GM23248 (cell line): ENCODE measurements around the gene ZNF837. TPM values are rescaled to one million over a fixed set of nuclear protein-coding genes. Genes with fewer than 3 reads are reported as not detected.

Experiments
- DNase-seq: peaks from one replicate; pipeline ENCODE4 v3.0.0-alpha.2; 2015
- H2AFZ ChIP-seq: fragments of 200-600 bp; sonication (generic); 2 replicates; pipeline ENCODE4 v1.6.1; 2016; ENCODE audit warnings: antibody characterized with exemption
- H3F3A ChIP-seq: fragments of 200-600 bp; sonication (generic); 2 replicates; pipeline ENCODE4 v1.6.1; 2016; ENCODE audit warnings: mild to moderate bottlenecking, antibody characterized with exemption, mixed run types; ENCODE audit not compliant: insufficient read depth
- H3K27ac ChIP-seq: fragments of 200-600 bp; sonication (generic); 2 replicates; pipeline ENCODE4 v1.5.1; 2016; ENCODE audit warnings: mild to moderate bottlenecking
- H3K27me3 ChIP-seq: fragments of 200-600 bp; sonication (generic); replicated peaks from 2 replicates; pipeline ENCODE4 v1.6.1; 2016; ENCODE audit warnings: mild to moderate bottlenecking; ENCODE audit not compliant: insufficient read depth
- H3K36me3 ChIP-seq: fragments of 200-600 bp; sonication (generic); 2 replicates; pipeline ENCODE4 v1.6.1; 2016; ENCODE audit warnings: low read depth, mild to moderate bottlenecking
- H3K4me1 ChIP-seq: fragments of 200-600 bp; sonication (generic); 2 replicates; pipeline ENCODE4 v1.6.1; 2016; ENCODE audit warnings: mild to moderate bottlenecking; ENCODE audit not compliant: insufficient read depth
- H3K4me2 ChIP-seq: fragments of 200-600 bp; sonication (generic); one replicate; pipeline ENCODE4 v1.6.1; 2016; ENCODE audit warnings: mild to moderate bottlenecking; ENCODE audit not compliant: unreplicated experiment
- H3K4me3 ChIP-seq: fragments of 200-600 bp; sonication (generic); 2 replicates; pipeline ENCODE4 v1.5.1; 2016; ENCODE audit warnings: mild to moderate bottlenecking
- H3K79me2 ChIP-seq: fragments of 200-600 bp; sonication (generic); 2 replicates; pipeline ENCODE4 v1.6.1; 2016; ENCODE audit warnings: mild to moderate bottlenecking; ENCODE audit not compliant: insufficient read depth
- H3K9ac ChIP-seq: fragments of 200-600 bp; sonication (generic); 2 replicates; pipeline ENCODE4 v1.6.1; 2016; ENCODE audit warnings: mild to moderate bottlenecking
- H3K9me2 ChIP-seq: fragments of 200-600 bp; sonication (generic); 2 replicates; pipeline ENCODE4 v1.6.1; 2016; ENCODE audit warnings: mixed run types, mild to moderate bottlenecking, moderate library complexity; ENCODE audit not compliant: insufficient read depth
- H3K9me3 ChIP-seq: fragments of 200-600 bp; sonication (generic); one replicate; pipeline ENCODE4 v1.6.1; 2017; ENCODE audit warnings: low read depth
- H4K20me1 ChIP-seq: fragments of 200-600 bp; sonication (generic); 2 replicates; pipeline ENCODE4 v1.6.0; 2016; ENCODE audit not compliant: insufficient read depth
- EZH2 ChIP-seq: fragments of 200-600 bp; sonication (generic); IDR thresholded peaks from 2 replicates; pipeline ENCODE4 v1.6.1; 2018; ENCODE audit warnings: antibody characterized with exemption, mild to moderate bottlenecking; ENCODE audit not compliant: insufficient read depth, poor library complexity, severe bottlenecking
- EZH2phosphoT487 ChIP-seq: fragments of 200-600 bp; sonication (generic); IDR thresholded peaks from 2 replicates; pipeline ENCODE4 v1.6.1; 2018; ENCODE audit warnings: antibody characterized with exemption, moderate library complexity, mild to moderate bottlenecking, low read depth; ENCODE audit not compliant: insufficient read depth
- WGBS, 2 experiments: methylation state at CpG; one replicate each; pipeline ENCODE4 v1.1.6; 2015 to 2017; ENCODE audit warnings: low lambda C conversion rate in 2 of 2, low coverage in 1 of 2; ENCODE audit errors: missing lambda C conversion rate in 2 of 2; 5-methylcytosine and 5-hydroxymethylcytosine counted together
- in situ Hi-C: fragments of 300-500 bp; cut with MboI; formaldehyde crosslinking; loops from 2 replicates; pipeline ENCODE4 v1.15.0; 2020
- microRNA-seq: library from miRNA; unstranded; fragments of <30 nt; microRNA quantifications from one replicate; pipeline ENCODE4, GENCODE V29; 2016; ENCODE audit warnings: borderline number of aligned reads
- polyA plus RNA-seq: library from polyadenylated mRNA; unstranded; fragments of >200 nt; fragmentation: Nextera tagmentation; extraction: Ambion mirVana; gene quantifications from 2 replicates; pipeline ENCODE4 v1.2.1, GENCODE V29; 2016
- small RNA-seq: library from RNA; depleted of rRNA; stranded (forward); fragments of <200 nt; gene quantifications from one replicate; pipeline ENCODE3, GENCODE V24; 2014; ENCODE audit warnings: low read depth, low replicate concordance
- total RNA-seq: library from RNA; depleted of rRNA; stranded (reverse); fragments of >200 nt; shearing (Covaris generic); gene quantifications from 2 replicates; pipeline ENCODE4 v1.2.3, GENCODE V29; 2014; rRNA removed

The ZNF837 gene
- total and polyA plus RNA-seq, 2 experiments from 2014 or later, result 1.4 to 5.3 TPM

DNA sequence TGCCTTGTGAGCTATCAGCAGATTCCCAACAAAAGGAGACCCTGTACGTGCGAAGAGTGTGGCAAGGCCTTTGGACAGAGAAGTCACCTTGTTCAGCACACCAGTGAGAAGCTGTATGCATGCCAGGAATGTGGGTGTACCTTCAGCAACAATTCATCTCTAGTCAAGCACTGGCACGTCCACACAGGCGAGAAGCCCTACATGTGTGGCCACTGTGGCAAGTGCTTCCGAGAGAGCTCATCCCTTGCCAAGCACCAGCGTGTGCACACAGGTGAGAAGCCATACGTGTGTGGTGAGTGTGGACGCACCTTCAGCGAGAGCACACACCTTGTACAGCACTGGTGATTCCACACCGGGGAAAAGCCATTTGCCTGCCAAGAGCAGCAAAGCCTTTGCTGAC, 61.6 kb downstream of the ZNF837 start:
- Histone ChIP-seq H3K79me2 (peaks cover 6% of the 10 kb centered on the region), H3K36me3 (0 out of 2 replicates have a peak, but pooled peaks cover 5% of the 10 kb centered on the region), H3K9me3 (no peaks in the 10 kb centered on the region), H3K4me1 (no peaks in the 10 kb centered on the region), H2AFZ (no peak overlapping the region), H3K9ac (no peak overlapping the region), H3K27me3 (no peaks in the 10 kb centered on the region), H4K20me1 (no peaks in the 10 kb centered on the region), H3K4me3 (no peak overlapping the region), H3F3A (peaks cover 13% of the 10 kb centered on the region; the same call in 1 of the 2 replicates), H3K27ac (no peak overlapping the region), H3K9me2 (no peaks in the 10 kb centered on the region), H3K4me2 (no peak overlapping the region)
- WGBS, 2 experiments, result 73% methylated on average over 10 of the region's 10 CpGs
- no peak for TF ChIP-seq EZH2phosphoT487
- TF ChIP-seq EZH2, result no peak
- no peak for DNase-seq
- in situ Hi-C loops, result no loop called here

DNA sequence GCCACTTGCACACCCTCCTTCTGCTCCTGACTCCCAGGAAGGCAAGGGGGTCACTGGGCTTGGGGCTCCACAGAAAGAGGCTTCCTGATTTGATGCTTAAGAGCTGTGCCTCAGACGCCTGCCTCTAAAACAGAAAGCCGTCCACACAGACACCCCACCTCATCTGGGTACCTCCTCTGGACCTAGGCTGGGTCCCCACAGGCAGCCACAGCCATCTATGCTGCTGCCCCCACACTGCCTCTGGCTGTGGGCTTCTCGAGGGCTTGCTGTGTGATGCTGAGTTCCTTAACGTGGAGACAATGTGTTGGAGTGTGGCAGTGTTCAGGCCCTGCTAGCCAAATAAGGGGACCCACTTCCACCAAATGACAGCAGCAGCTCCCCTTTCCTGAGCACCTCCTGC, 62.5 kb downstream of the ZNF837 start:
- Histone ChIP-seq H3K4me2 (no peak overlapping the region), H3K36me3 (peaks cover 12% of the 10 kb centered on the region; the same call in 1 of the 2 replicates), H3K9me3 (no peaks in the 10 kb centered on the region), H3F3A (peaks cover 13% of the 10 kb centered on the region; the same call in 1 of the 2 replicates), H4K20me1 (no peaks in the 10 kb centered on the region), H3K4me1 (no peaks in the 10 kb centered on the region), H3K4me3 (no peak overlapping the region), H3K27ac (no peak overlapping the region), H3K9me2 (no peaks in the 10 kb centered on the region), H3K27me3 (no peaks in the 10 kb centered on the region), H2AFZ (no peak overlapping the region), H3K79me2 (peaks cover 1% of the 10 kb centered on the region), H3K9ac (no peak overlapping the region)
- no peak for TF ChIP-seq EZH2
- no peak for TF ChIP-seq EZH2phosphoT487
- DNase-seq, result no peak
- in situ Hi-C loops, result no loop called here
- WGBS, 2 experiments, result 75 to 78% methylated on average over 4 of the region's 4 CpGs

Small RNAs within 50 kb of the gene (microRNA-seq; reads per million reads assigned to microRNA genes)
- not detected for gene MIR4754
- not detected for gene MIR6806

Small RNAs within 50 kb of the gene (small RNA-seq; reads per million reads assigned to genes)
- gene MIR4754 (not detected), gene MIR6806 (not detected), gene RNA5SP473 (not detected)

Other genes with a start within 250 kb of the ZNF837 start
- gene ZNF329, start 230.2 kb downstream of the ZNF837 start, total RNA-seq, result 10.7 and 15.1 TPM in 2 replicates
- gene ZNF329, start 230.2 kb downstream of the ZNF837 start, polyA plus RNA-seq, result 1.7 and 2.6 TPM in 2 replicates
- gene ZNF274, start 198.0 kb downstream of the ZNF837 start, total RNA-seq, result 18.2 and 20.8 TPM in 2 replicates
- gene ZNF274, start 198.0 kb downstream of the ZNF837 start, polyA plus RNA-seq, result 16.5 and 18.0 TPM in 2 replicates
- gene ZNF544, start 152.1 kb downstream of the ZNF837 start, total RNA-seq, result 32.0 and 37.8 TPM in 2 replicates
- gene ZNF544, start 152.1 kb downstream of the ZNF837 start, polyA plus RNA-seq, result 10.9 and 15.9 TPM in 2 replicates
- 4.0 and 5.7 TPM in 2 replicates for gene ZNF8, start 102.1 kb downstream of the ZNF837 start, total RNA-seq
- gene ZNF8, start 102.1 kb downstream of the ZNF837 start, polyA plus RNA-seq, result 1.1 and 1.2 TPM in 2 replicates
- gene ERVK3-1, start 75.7 kb downstream of the ZNF837 start, total RNA-seq, result 33.7 and 35.0 TPM in 2 replicates
- gene ERVK3-1, start 75.7 kb downstream of the ZNF837 start, polyA plus RNA-seq, result 40.2 and 41.3 TPM in 2 replicates
- 1.8 and 3.4 TPM in 2 replicates for gene ZSCAN22, start 54.0 kb downstream of the ZNF837 start, total RNA-seq
- gene ZSCAN22, start 54.0 kb downstream of the ZNF837 start, polyA plus RNA-seq, result 1.5 and 2.1 TPM in 2 replicates
- 22.0 and 63.7 TPM in 2 replicates for gene A1BG, start 27.5 kb downstream of the ZNF837 start, total RNA-seq
- 31.3 and 34.3 TPM in 2 replicates for gene A1BG, start 27.5 kb downstream of the ZNF837 start, polyA plus RNA-seq
- 0.38 and 0.97 TPM in 2 replicates for gene ZNF497, start 18.3 kb downstream of the ZNF837 start, total RNA-seq
- 0.65 and 0.72 TPM in 2 replicates for gene ZNF497, start 18.3 kb downstream of the ZNF837 start, polyA plus RNA-seq
- gene RPS5, start 6.2 kb upstream of the ZNF837 start, total RNA-seq, result 1,366 and 1,425 TPM in 2 replicates
- 561 and 565 TPM in 2 replicates for gene RPS5, start 6.2 kb upstream of the ZNF837 start, polyA plus RNA-seq
- not detected in 2 replicates for gene RNF225, start 14.6 kb upstream of the ZNF837 start, total RNA-seq
- gene RNF225, start 14.6 kb upstream of the ZNF837 start, polyA plus RNA-seq, result not detected in 2 replicates
- gene ZNF584, start 27.6 kb upstream of the ZNF837 start, total RNA-seq, result 8.5 and 14.6 TPM in 2 replicates
- gene ZNF584, start 27.6 kb upstream of the ZNF837 start, polyA plus RNA-seq, result 12.7 and 14.0 TPM in 2 replicates
- 6.1 and 6.7 TPM in 2 replicates for gene ZNF132, start 59.1 kb upstream of the ZNF837 start, total RNA-seq
- gene ZNF132, start 59.1 kb upstream of the ZNF837 start, polyA plus RNA-seq, result 4.5 and 5.8 TPM in 2 replicates
- 10.5 TPM in 2 replicates for gene ZNF324B, start 70.6 kb upstream of the ZNF837 start, total RNA-seq
- gene ZNF324B, start 70.6 kb upstream of the ZNF837 start, polyA plus RNA-seq, result 2.1 and 3.0 TPM in 2 replicates
- 16.3 and 19.1 TPM in 2 replicates for gene ZNF324, start 86.0 kb upstream of the ZNF837 start, total RNA-seq
- gene ZNF324, start 86.0 kb upstream of the ZNF837 start, polyA plus RNA-seq, result 5.5 and 6.3 TPM in 2 replicates
- gene ZNF446, start 95.3 kb upstream of the ZNF837 start, total RNA-seq, result 17.8 and 18.0 TPM in 2 replicates
- gene ZNF446, start 95.3 kb upstream of the ZNF837 start, polyA plus RNA-seq, result 5.8 and 6.4 TPM in 2 replicates
- 0.63 and 3.6 TPM in 2 replicates for gene SLC27A5, start 131.0 kb upstream of the ZNF837 start, total RNA-seq
- gene SLC27A5, start 131.0 kb upstream of the ZNF837 start, polyA plus RNA-seq, result 5.1 and 6.3 TPM in 2 replicates
- 5.9 and 9.0 TPM in 2 replicates for gene ZBTB45, start 138.8 kb upstream of the ZNF837 start, total RNA-seq
- 16.0 and 17.9 TPM in 2 replicates for gene ZBTB45, start 138.8 kb upstream of the ZNF837 start, polyA plus RNA-seq
- 263 and 319 TPM in 2 replicates for gene TRIM28, start 163.0 kb upstream of the ZNF837 start, total RNA-seq
- gene TRIM28, start 163.0 kb upstream of the ZNF837 start, polyA plus RNA-seq, result 61.5 and 62.0 TPM in 2 replicates
- gene CHMP2A, start 174.1 kb upstream of the ZNF837 start, total RNA-seq, result 88.6 and 89.2 TPM in 2 replicates
- 186 and 193 TPM in 2 replicates for gene CHMP2A, start 174.1 kb upstream of the ZNF837 start, polyA plus RNA-seq
- gene UBE2M, start 177.6 kb upstream of the ZNF837 start, total RNA-seq, result 60.3 and 60.4 TPM in 2 replicates
- 8.7 and 13.9 TPM in 2 replicates for gene UBE2M, start 177.6 kb upstream of the ZNF837 start, polyA plus RNA-seq
- gene MZF1, start 192.3 kb upstream of the ZNF837 start, total RNA-seq, result 20.8 and 32.1 TPM in 2 replicates
- gene MZF1, start 192.3 kb upstream of the ZNF837 start, polyA plus RNA-seq, result 6.7 and 9.0 TPM in 2 replicates